AG04450 (cell line): ENCODE results near the gene PLEKHG4B. TPM values are rescaled to one million over a fixed set of nuclear protein-coding genes. Genes with fewer than 3 reads are reported as not detected.
A peak's percentile ranks its signal among the peaks of the same experiment; 100 is the strongest.

ENCODE experiments used
- CTCF ChIA-PET: fragments of 300-600, 350-600 bp; formaldehyde crosslinking; extraction: SDS; loops from one replicate; lab custom pipeline; 2022; ENCODE audit warnings: antibody characterized with exemption, inconsistent platforms; lab: Charles Lee
- POLR2A ChIA-PET: fragments of 350-600 bp; formaldehyde crosslinking; extraction: SDS; loops from one replicate; lab custom pipeline; 2021; ENCODE audit warnings: antibody characterized with exemption, inconsistent platforms; lab: Yijun Ruan, JAX
- DNase-seq: peaks from one replicate; pipeline ENCODE4 v3.0.0-alpha.2; 2011; ENCODE audit warnings: low read depth, low spot score
- H3K27ac ChIP-seq: one replicate; pipeline ENCODE4 v1.5.1; 2012; ENCODE audit warnings: low read depth, low read length, control low read depth
- H3K27me3 ChIP-seq: one replicate; pipeline ENCODE4 v1.6.0; 2012; ENCODE audit warnings: low read length; ENCODE audit not compliant: control insufficient read depth, insufficient read depth
- H3K4me3 ChIP-seq: 2 replicates; pipeline ENCODE4 v1.5.1; 2011; ENCODE audit warnings: mild to moderate bottlenecking, low read depth, low read length, control low read depth
- H3K9me3 ChIP-seq: 2 replicates; pipeline ENCODE4 v1.5.1; 2012; ENCODE audit warnings: low read length; ENCODE audit not compliant: control insufficient read depth, insufficient read depth
- CTCF ChIP-seq: IDR thresholded peaks from 2 replicates; pipeline ENCODE4 v1.5.1; 2011; ENCODE audit warnings: low read depth, low read length, control low read depth, inconsistent platforms
- polyA plus RNA-seq: library from polyadenylated mRNA; depleted of rRNA; stranded (reverse); fragments of >200 nt; gene quantifications from 2 replicates; pipeline ENCODE4 v1.2.3, GENCODE V29; 2011

PLEKHG4B gene
- polyA plus RNA-seq, 1 experiment: 0.24 TPM

- no peak overlapping the region for H3K27ac ChIP-seq
- DNase-seq: no peak
- H3K27me3 ChIP-seq: no peaks in the 10 kb centered on the region
- no peak overlapping the region for H3K4me3 ChIP-seq
- ChIA-PET CTCF (interaction anchor here (0.6 kb wide), 1 partner anchor 17 kb away, joined by 3 read pairs; no protein-coding TSS in a partner anchor), POLR2A (no interaction called here)
- no peak for TF ChIP-seq CTCF
- no peaks in the 10 kb centered on the region; the same call in 1 of the 2 replicates for H3K9me3 ChIP-seq
These were observed 36.5 kb downstream of the PLEKHG4B start for GRCh38 chr5:128446-128845.

- no peak overlapping the region for H3K27ac ChIP-seq
These were observed 37.2 kb downstream of the PLEKHG4B start for GRCh38 chr5:129148-129547.

GRCh38 chr5:129820-130219, 37.9 kb downstream of the PLEKHG4B start:
- Histone ChIP-seq H3K9me3 (no peaks in the 10 kb centered on the region; the same call in 1 of the 2 replicates), H3K27me3 (no peaks in the 10 kb centered on the region), H3K27ac (no peak overlapping the region), H3K4me3 (no peak overlapping the region)
- CTCF ChIA-PET: interaction anchor here (1.7 kb wide), 1 partner anchor 59 kb away, joined by 6 read pairs; no protein-coding TSS in a partner anchor
- POLR2A ChIA-PET: interaction anchor here (1.0 kb wide), 1 partner anchor 30 kb away, joined by 4 read pairs; no protein-coding TSS in a partner anchor
- peak; percentile 60 for DNase-seq
- no peak for TF ChIP-seq CTCF

More at GRCh38 chr5:129148-129547, 37.2 kb downstream of the PLEKHG4B start:
- no peak for DNase-seq
- TF ChIP-seq CTCF: no peak
- no peaks in the 10 kb centered on the region for H3K27me3 ChIP-seq
- ChIA-PET CTCF (interaction anchor here (1.7 kb wide), 1 partner anchor 59 kb away, joined by 6 read pairs; no protein-coding TSS in a partner anchor), POLR2A (interaction anchor here (1.0 kb wide), 1 partner anchor 31 kb away, joined by 4 read pairs; no protein-coding TSS in a partner anchor)
- H3K4me3 ChIP-seq: no peak overlapping the region
- H3K9me3 ChIP-seq: no peaks in the 10 kb centered on the region; the same call in 1 of the 2 replicates

GRCh38 chr5:130601-131131, 38.7 kb downstream of the PLEKHG4B start:
- Histone ChIP-seq H3K9me3 (no peaks in the 10 kb centered on the region; the same call in 1 of the 2 replicates), H3K27ac (no peak overlapping the region), H3K4me3 (no peak overlapping the region), H3K27me3 (no peaks in the 10 kb centered on the region)
- DNase-seq: peak; percentile 33
- TF ChIP-seq CTCF: no peak
- ChIA-PET POLR2A (no interaction called here), CTCF (no interaction called here)

GRCh38 chr5:136901-137300, 44.9 kb downstream of the PLEKHG4B start:
- no peak overlapping the region for H3K27ac ChIP-seq
- TF ChIP-seq CTCF: no peak
- CTCF ChIA-PET: no interaction called here
- POLR2A ChIA-PET: no interaction called here
- no peak for DNase-seq
- H3K4me3 ChIP-seq: no peak overlapping the region
- peaks cover 7% of the 10 kb centered on the region for H3K27me3 ChIP-seq
- no peaks in the 10 kb centered on the region; the same call in 1 of the 2 replicates for H3K9me3 ChIP-seq
